Mammary epithelial cell (primary cell): ENCODE measurements around the gene ACAA2.

Source experiments
- EZH2 ChIP-seq: IDR thresholded peaks from 2 replicates; pipeline ENCODE4 v1.6.1; 2012; ENCODE audit warnings: low read length, inconsistent platforms, borderline replicate concordance
- TF ChIP-seq, protein P1 (sequence below), 2 donors: IDR thresholded peaks in 1 of 2; conservative IDR thresholded peaks in 1 of 2; 2 replicates each; pipeline ENCODE4 v1.5.1; 2011 to 2012; ENCODE audit warnings: inconsistent platforms in 2 of 2, low read length in 2 of 2, mild to moderate bottlenecking in 2 of 2, control low read depth in 1 of 2, low read depth in 1 of 2; ENCODE audit not compliant: insufficient read depth in 1 of 2; ENCODE audit errors: extremely low read depth in 1 of 2

- TF ChIP-seq EZH2, result no peak
- TF ChIP-seq, protein P1, sequence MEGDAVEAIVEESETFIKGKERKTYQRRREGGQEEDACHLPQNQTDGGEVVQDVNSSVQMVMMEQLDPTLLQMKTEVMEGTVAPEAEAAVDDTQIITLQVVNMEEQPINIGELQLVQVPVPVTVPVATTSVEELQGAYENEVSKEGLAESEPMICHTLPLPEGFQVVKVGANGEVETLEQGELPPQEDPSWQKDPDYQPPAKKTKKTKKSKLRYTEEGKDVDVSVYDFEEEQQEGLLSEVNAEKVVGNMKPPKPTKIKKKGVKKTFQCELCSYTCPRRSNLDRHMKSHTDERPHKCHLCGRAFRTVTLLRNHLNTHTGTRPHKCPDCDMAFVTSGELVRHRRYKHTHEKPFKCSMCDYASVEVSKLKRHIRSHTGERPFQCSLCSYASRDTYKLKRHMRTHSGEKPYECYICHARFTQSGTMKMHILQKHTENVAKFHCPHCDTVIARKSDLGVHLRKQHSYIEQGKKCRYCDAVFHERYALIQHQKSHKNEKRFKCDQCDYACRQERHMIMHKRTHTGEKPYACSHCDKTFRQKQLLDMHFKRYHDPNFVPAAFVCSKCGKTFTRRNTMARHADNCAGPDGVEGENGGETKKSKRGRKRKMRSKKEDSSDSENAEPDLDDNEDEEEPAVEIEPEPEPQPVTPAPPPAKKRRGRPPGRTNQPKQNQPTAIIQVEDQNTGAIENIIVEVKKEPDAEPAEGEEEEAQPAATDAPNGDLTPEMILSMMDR (conservative IDR thresholded peaks at IDR 0.05 in 1 of 2, IDR thresholded peaks at IDR 0.05 in 1 of 2; ENCODE audit: extremely low read depth in 1 of 2, insufficient read depth in 1 of 2, low read depth in 1 of 2, low read length in 2 of 2), result no peak
Measured at GRCh38 chr18:49753643-49754042, 59.7 kb downstream of the ACAA2 start.
